Effector memory CD4-positive, alpha-beta T cell (primary cell): ENCODE data around the gene UQCRC1.

ENCODE experiments used
- DNase-seq, 3 donors: peaks; one replicate each; pipeline ENCODE4 v3.0.0-alpha.2; 2020
- H3K27ac ChIP-seq: 2 replicates; pipeline ENCODE4 v1.7.0; 2013; ENCODE audit warnings: mild to moderate bottlenecking, low read length, moderate library complexity; ENCODE audit not compliant: insufficient read depth, poor library complexity, severe bottlenecking
- H3K27me3 ChIP-seq: replicated peaks from 2 replicates; pipeline ENCODE4 v1.7.0; 2013; ENCODE audit warnings: mild to moderate bottlenecking, low read length; ENCODE audit not compliant: insufficient read depth, control insufficient read depth, poor library complexity, severe bottlenecking
- H3K36me3 ChIP-seq: 2 replicates; pipeline ENCODE4 v1.7.0; 2013; ENCODE audit warnings: mild to moderate bottlenecking, low read length, moderate library complexity; ENCODE audit not compliant: control insufficient read depth, insufficient read depth
- H3K4me1 ChIP-seq: 2 replicates; pipeline ENCODE4 v1.7.0; 2013; ENCODE audit warnings: low read length, mild to moderate bottlenecking; ENCODE audit not compliant: control insufficient read depth, insufficient read depth, poor library complexity, severe bottlenecking
- H3K4me3 ChIP-seq: 2 replicates; pipeline ENCODE4 v1.7.0; 2013; ENCODE audit warnings: low read length, low read depth, mild to moderate bottlenecking; ENCODE audit not compliant: insufficient read depth, poor library complexity, severe bottlenecking
- H3K9me3 ChIP-seq: 2 replicates; pipeline ENCODE4 v1.7.0; 2013; ENCODE audit warnings: mild to moderate bottlenecking, low read length, moderate library complexity; ENCODE audit not compliant: control insufficient read depth

UQCRC1 gene

DNA sequence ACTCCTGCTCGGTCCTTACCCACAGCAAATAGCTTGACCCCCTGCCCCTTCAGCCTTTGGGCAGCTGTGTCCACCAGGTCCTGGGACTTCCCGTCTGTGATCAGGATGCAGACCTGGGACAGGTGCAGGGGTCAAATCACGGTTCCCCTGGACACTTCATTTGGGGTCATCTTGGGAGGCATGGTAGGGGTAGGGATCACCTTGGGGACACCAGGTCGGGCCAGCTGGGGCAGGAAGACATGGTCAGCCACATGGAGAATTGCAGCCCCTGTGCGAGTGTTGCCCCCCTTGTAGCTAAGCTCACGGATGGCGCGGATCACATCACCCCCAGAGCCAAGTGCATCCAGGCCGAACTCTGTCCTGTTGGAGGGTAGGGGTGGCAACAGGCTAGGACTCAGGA is 16.1 kb downstream of the UQCRC1 start:
- no peak for DNase-seq

DNA sequence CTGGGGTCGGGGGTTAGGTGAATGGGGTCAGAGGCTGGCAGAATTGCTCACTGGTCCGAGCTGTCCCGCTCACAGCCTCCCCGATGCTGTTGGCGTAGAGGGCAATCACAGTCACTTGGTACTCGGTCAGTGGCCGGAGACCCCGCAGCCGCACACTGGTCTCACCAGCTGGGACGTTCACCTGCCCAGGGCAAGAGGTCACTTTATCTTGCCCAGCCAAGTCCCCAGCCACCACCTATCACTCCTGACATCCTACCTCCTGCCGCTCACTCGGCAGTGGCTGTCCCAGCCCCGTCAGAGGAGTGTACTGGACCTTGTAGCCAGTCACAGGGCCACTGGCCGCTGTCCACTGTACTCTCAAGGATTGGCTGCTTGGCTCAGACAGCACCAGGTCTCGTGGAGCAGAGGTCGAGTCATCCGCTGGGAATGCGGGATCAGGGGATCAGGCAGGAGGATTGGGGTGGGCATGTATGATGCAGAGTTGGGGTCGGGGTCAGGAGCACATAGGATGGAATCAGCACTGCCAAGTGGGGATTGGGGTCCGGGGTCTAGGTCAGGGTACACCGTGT is 16.8 kb downstream of the UQCRC1 start:
- Histone ChIP-seq H3K36me3 (no peaks in the 10 kb centered on the region), H3K27me3 (peaks cover 11% of the 10 kb centered on the region), H3K4me1 (peaks cover 5% of the 10 kb centered on the region), H3K9me3 (no peaks in the 10 kb centered on the region), H3K4me3 (no peak overlapping the region), H3K27ac (no peak overlapping the region)
- DNase-seq = no peak

More for the DNA sequence above, 16.1 kb downstream of the UQCRC1 start:
- Histone ChIP-seq H3K4me3 (no peak overlapping the region), H3K27ac (no peak overlapping the region), H3K27me3 (peaks cover 11% of the 10 kb centered on the region), H3K9me3 (no peaks in the 10 kb centered on the region), H3K36me3 (peaks cover 6% of the 10 kb centered on the region), H3K4me1 (peaks cover 5% of the 10 kb centered on the region)

DNA sequence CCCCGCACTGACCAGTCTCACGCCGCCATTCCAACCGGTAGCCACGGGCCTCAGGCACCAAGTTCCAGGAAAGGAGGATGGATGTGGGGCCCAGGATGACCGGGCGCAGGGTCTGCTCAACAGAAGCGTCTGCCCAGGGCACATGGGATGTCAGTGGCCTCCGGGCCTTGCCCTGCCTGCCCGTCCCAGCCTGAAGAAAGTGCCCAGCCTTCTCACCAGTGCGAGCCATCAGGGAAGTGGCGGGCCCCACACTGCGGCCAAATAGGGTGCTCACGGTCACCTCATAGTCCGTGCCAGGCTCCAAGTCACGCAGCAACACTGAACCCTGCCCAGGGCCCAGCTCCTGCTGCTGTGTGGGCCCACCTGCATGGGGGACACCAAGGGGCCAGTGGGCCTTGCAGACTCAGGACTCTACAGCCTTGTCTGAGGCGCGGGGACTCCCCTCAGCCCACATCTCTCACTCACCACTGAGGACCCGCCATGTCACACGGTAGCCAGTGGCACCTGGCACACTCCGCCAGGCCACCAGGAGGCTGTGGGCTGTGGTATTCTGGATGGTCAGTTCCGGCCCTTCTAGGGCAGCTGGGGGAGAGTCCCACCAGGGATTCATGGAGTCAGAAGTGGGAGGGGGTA is 17.4 kb downstream of the UQCRC1 start:
- Histone ChIP-seq H3K27me3 (peaks cover 11% of the 10 kb centered on the region), H3K4me1 (peaks cover 5% of the 10 kb centered on the region), H3K9me3 (no peaks in the 10 kb centered on the region), H3K27ac (no peak overlapping the region), H3K4me3 (no peak overlapping the region), H3K36me3 (no peaks in the 10 kb centered on the region)
- no peak for DNase-seq

GRCh38 chr3:48591436-48591835 is 18.0 kb downstream of the UQCRC1 start:
- Histone ChIP-seq H3K36me3 (no peaks in the 10 kb centered on the region), H3K27me3 (peaks cover 11% of the 10 kb centered on the region)

GRCh38 chr3:48588230-48588629 is 21.2 kb downstream of the UQCRC1 start:
- peaks cover 3% of the 10 kb centered on the region for H3K27me3 ChIP-seq
- H3K27ac ChIP-seq = no peak overlapping the region
- no peaks in the 10 kb centered on the region for H3K36me3 ChIP-seq
- no peaks in the 10 kb centered on the region for H3K4me1 ChIP-seq
- H3K9me3 ChIP-seq = no peaks in the 10 kb centered on the region
- DNase-seq = no peak
- H3K4me3 ChIP-seq = no peak overlapping the region

More at GRCh38 chr3:48591436-48591835, 18.0 kb downstream of the UQCRC1 start:
- Histone ChIP-seq H3K9me3 (no peaks in the 10 kb centered on the region), H3K4me3 (no peak overlapping the region), H3K27ac (no peak overlapping the region), H3K4me1 (peaks cover 5% of the 10 kb centered on the region)
- no peak for DNase-seq

- Histone ChIP-seq H3K36me3 (no peaks in the 10 kb centered on the region), H3K4me1 (no peaks in the 10 kb centered on the region), H3K4me3 (no peak overlapping the region), H3K27me3 (no peaks in the 10 kb centered on the region), H3K27ac (no peak overlapping the region), H3K9me3 (no peaks in the 10 kb centered on the region)
- no peak for DNase-seq
Observed at GRCh38 chr3:48587686-48588085, 21.8 kb downstream of the UQCRC1 start.

- Histone ChIP-seq H3K27me3 (no peaks in the 10 kb centered on the region), H3K4me1 (no peaks in the 10 kb centered on the region), H3K27ac (no peak overlapping the region), H3K36me3 (no peaks in the 10 kb centered on the region), H3K4me3 (no peak overlapping the region), H3K9me3 (no peaks in the 10 kb centered on the region)
- no peak for DNase-seq
Observed at GRCh38 chr3:48585411-48585810, 24.0 kb downstream of the UQCRC1 start.

- Histone ChIP-seq H3K27ac (no peak overlapping the region), H3K36me3 (no peaks in the 10 kb centered on the region), H3K4me3 (no peak overlapping the region), H3K9me3 (no peaks in the 10 kb centered on the region), H3K4me1 (no peaks in the 10 kb centered on the region), H3K27me3 (no peaks in the 10 kb centered on the region)
- DNase-seq = no peak
Observed at GRCh38 chr3:48584836-48585235, 24.6 kb downstream of the UQCRC1 start.

DNA sequence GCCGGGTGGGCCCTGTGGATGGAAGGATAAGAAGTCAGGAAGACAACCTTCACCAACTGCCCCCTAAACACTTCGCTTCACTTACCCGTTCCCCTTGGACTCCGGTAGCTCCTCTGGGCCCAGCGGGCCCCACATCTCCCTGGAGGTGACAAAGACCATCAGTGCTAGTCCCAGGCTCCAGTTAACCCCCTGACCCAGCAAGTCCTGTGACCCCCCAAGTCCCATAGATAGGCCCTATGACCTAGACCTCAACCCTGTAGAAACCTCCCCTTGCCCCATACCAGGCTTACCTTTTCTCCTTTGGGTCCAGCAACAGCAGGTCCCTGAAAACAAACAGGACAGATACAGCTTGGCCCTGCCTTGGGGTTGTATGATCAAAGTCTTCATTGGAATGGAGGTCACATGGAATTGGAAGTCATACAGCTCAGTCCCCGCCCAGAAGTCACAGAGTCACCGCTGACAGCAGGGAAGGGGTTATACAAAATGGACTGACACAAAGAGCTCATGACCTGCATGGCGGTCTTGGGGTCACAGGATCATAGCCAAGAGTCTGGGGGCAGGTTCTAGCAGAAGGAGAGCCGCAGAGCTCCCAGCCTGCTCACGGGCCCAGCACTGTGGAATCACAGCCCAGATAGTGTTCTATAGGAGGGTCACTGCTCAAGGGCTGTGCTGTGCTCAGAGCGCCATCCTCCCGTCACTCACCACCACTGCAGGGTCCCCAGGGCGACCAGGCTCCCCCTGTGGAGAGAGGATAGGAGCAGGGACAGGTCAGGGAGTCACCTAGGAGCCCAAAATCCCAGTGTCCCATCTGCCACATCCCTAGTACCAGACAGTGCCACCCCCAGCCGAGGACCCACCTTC is 27.6 kb downstream of the UQCRC1 start:
- no peak for DNase-seq
- Histone ChIP-seq H3K4me1 (no peaks in the 10 kb centered on the region), H3K9me3 (no peaks in the 10 kb centered on the region), H3K36me3 (no peaks in the 10 kb centered on the region), H3K4me3 (no peak overlapping the region), H3K27me3 (no peaks in the 10 kb centered on the region), H3K27ac (no peak overlapping the region)

DNA sequence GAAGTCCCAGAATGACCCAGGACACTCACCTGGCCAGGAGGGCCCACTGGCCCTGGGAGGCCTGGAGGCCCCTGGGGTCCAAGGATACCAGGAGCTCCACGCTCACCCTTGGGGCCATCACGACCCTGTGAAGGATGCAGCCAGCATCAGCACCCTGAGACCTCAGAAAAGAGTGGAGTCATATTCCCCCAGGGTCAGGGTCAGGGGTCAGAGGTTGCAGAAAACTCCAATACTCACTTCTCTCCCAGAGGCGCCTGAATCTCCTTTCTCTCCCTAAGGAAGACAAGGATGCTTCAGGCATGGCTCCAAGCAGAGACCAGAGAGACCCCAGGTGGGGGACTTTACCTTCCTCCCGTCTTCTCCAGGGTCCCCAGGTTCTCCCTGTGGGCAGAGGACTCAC is 32.8 kb downstream of the UQCRC1 start:
- Histone ChIP-seq H3K9me3 (no peaks in the 10 kb centered on the region), H3K36me3 (no peaks in the 10 kb centered on the region), H3K4me3 (no peak overlapping the region), H3K27ac (no peak overlapping the region), H3K27me3 (no peaks in the 10 kb centered on the region), H3K4me1 (no peaks in the 10 kb centered on the region)
- DNase-seq = no peak
